ENCODE data around the gene CNPY4.
"Not testable (repeated sequence)": the region's sequence is repeated elsewhere in the genome, so short reads cannot be mapped to it uniquely, and the experiment has no call there.

Gene CNPY4

GRCh38 chr7:100122067-100122466 is 2.6 kb downstream of the CNPY4 start:
- DNase-seq: no peak

GRCh38 chr7:100122568-100122967 is 3.1 kb downstream of the CNPY4 start:
- no peak for DNase-seq

GRCh38 chr7:100124301-100125230 is 5.1 kb downstream of the CNPY4 start:
- no peak for DNase-seq

GRCh38 chr7:100126239-100126930 is 7.0 kb downstream of the CNPY4 start:
- DNase-seq: no peak

- peak; percentile 87 for DNase-seq
These were observed 7.8 kb downstream of the CNPY4 start, which contains the start of gene MBLAC1 for GRCh38 chr7:100126931-100127865. Gene MBLAC1 (plus strand): TSS chr7:100126967. CDS start chr7:100127396, 429 bp downstream.

- DNase-seq: no peak
These were observed 8.6 kb downstream of the CNPY4 start for GRCh38 chr7:100127866-100128636.

- no peak for DNase-seq
These were observed 9.2 kb downstream of the CNPY4 start for GRCh38 chr7:100128637-100128963.

- not testable (repeated sequence) for DNase-seq
These were observed 10.8 kb downstream of the CNPY4 start for GRCh38 chr7:100130220-100130607.

GRCh38 chr7:100130608-100131453 is 11.4 kb downstream of the CNPY4 start:
- DNase-seq: peak; percentile 76

- DNase-seq: no peak
These were observed 12.7 kb downstream of the CNPY4 start for GRCh38 chr7:100132126-100132525.

- DNase-seq: peak; percentile 46
These were observed 13.3 kb downstream of the CNPY4 start for GRCh38 chr7:100132697-100133151.

- no peak for DNase-seq
These were observed 18.7 kb downstream of the CNPY4 start for GRCh38 chr7:100137851-100138760.

GRCh38 chr7:100141555-100141949 is 22.1 kb downstream of the CNPY4 start:
- DNase-seq: no peak

GRCh38 chr7:100142461-100142860 is 23.0 kb downstream of the CNPY4 start:
- no peak for DNase-seq

GRCh38 chr7:100146350-100146749 is 26.9 kb downstream of the CNPY4 start:
- DNase-seq: not testable (repeated sequence)

- no peak for DNase-seq
These were observed 27.8 kb downstream of the CNPY4 start for GRCh38 chr7:100147278-100147677.

- no peak for DNase-seq
These were observed 28.8 kb downstream of the CNPY4 start for GRCh38 chr7:100148225-100148558.

GRCh38 chr7:100148559-100149328 is 29.3 kb downstream of the CNPY4 start, which contains the start of gene LAMTOR4:
Gene LAMTOR4 (plus strand): TSS chr7:100148918. CDS start chr7:100148973, 55 bp downstream.
- peak; percentile 96 for DNase-seq

- DNase-seq: no peak
These were observed 33.0 kb downstream of the CNPY4 start for GRCh38 chr7:100152404-100152803.

Measured in effector CD8-positive, alpha-beta T cell (primary cell).